ENCODE results near the gene CASK.

The CASK gene

GRCh38 chrX:41499195-41499594, 424.2 kb downstream of the CASK start:
- DNase-seq: no peak

DNA sequence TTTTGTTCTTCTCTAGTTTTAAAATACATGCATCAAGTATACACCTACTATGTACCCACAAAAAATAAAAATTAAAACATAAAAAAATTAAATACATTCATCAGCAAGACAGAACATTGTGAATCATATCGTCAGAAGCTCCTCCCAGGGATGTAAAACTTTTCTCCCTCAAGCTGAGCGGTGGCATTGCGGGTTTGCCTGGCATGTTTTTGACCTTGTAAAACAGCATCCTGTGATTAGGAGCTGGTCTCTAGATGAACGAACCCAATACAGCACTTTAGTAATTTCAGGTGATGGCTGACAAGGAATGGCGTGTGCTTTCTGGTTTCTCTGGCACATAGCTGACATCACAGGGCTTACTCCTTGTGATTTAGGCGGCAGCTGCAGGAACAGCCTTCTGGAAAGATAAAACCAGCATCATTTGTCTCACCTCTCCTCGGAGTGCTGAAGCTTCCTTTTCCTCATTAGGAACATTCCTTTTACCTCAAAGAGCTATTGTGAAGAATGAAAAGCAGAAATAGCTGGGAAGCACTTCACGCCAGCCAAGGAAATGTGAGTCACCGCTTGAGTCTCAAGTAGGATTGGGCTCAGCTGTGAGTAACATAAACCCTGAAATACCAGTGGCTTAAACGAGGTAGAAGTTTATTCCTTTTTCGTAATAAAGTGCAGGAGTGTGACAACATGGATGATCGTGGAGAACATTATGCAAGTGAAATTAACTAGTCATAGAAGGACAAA, 431.9 kb downstream of the CASK start:
- DNase-seq: no peak

DNA sequence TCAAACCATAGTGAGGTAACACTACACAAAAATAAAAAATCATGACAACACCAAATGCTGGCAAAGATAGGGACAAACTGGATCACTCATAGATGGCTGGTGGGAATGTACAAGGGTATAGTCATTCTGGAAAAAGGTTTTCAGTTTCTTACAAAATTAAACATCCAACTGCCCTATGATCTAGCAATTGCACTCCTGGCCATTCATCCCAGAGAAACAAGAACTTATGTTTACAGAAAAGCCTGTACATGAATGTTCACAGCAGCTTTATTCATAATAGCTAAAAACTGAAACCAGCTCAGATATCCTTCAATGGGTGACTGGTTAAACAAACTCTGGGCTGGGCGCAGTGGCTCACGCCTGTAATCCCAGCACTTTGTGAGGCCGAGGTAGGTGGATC, 432.9 kb downstream of the CASK start:
- DNase-seq: no peak

DNA sequence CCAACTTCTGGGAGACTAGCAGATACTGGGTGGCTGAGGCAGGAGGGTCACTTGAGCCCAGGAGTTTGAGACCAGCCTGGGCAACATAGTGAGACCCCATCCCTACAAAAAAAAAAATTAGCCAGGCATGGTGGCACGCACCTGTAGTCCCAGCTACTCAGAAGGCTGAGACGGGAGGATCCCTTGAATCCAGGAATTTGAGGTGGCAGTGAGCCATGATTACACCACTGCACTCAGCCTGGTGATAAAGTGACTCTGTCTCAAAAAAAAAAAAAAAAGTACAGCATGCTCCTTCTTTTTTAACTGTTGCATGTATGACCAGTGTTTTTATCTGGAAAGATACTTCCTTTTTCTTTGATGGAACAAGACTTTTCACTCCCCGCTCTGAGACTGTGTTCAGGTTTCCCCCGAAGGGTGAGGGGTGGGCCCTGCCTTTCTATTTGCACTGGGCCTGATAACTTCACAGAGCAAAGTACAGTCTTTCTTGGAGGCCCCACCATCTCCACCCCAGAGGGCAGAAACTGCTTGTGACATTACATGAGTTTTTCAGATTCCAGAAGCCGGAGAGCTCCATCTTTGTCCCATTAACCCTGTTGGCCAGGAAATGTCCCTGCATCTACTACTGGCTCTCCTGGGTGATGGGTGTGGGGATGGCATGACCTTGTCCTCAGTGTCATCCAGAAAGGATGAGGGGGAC, 441.1 kb downstream of the CASK start:
- no peak for DNase-seq

DNA sequence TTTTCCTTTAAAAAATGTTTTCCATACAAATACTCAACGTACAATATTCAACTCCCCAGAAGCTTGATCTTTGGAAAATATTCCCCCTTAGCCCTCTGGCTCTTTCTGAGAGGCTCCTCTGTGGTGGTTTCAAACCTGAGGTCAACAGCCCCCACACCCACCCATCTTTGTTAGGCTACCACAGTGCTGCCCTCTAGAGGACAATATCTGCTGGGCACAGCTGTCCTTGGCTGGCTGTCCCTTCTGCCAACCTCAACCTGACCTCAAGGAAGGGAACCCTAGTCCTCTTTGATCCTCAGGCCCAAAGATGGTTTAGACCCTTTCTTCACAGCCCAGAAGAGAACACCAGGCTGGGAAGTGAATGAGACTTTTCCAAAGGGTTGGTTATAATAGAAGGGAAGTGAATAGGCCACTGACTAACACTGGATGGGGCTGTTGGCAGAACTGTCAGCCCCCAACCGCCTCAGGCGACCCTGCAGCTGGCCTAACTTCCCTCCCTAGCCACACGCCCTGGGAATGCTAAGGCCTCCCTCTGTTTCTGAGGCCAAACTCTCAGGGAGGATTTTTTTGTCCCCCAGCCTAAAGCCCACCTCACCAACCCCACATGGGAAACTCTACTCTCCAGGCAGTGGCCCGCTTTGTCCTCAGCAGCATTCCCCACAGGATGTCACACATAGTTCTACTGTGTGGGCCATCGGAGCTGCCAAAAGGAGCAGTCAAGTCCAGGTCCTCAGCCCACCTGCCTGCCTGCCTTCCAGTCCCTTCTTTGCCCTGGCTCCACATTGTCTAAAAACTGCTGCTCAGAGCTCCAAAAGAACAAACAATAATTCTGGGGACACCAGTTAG, 441.9 kb downstream of the CASK start:
- no peak for DNase-seq

DNA sequence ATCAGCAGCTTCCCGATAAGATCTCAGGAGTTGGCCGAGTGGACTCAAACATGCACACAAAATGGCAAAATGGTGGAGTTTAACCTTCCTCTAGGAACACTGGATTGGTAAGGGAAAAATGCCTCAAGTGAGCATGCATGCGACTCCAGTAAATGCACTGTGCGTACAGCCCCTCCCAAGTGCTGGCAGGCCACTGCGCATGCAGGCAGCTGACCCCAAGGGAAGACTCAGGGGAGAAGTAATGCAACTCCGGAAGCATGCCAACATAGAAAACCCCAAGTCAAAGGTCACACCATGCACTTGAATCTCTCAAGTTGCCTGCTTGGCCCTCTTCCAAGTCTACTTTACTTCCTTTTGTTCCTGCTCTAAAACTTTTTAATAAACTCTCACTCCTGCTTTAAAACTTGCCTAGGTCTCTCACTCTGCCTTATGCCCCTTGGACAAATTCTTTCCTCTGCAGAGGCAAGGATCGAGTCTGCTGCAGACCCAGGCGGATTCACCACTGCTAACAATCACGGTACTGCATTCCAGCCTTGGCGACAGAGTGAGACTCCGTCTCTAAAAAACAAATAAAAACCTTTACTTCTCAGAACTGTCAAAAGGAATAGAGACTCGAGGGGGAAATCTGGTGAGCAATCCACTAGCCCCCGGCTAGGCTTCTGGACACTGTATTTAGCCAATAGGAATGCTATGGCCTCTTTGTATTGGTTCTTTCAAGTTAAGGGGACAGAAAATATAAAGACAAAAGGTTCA, 442.7 kb downstream of the CASK start:
- no peak for DNase-seq

- DNase-seq: no peak
Measured at GRCh38 chrX:41478381-41478911, 444.9 kb downstream of the CASK start.

- no peak for DNase-seq
Measured at GRCh38 chrX:41475591-41476241, 447.6 kb downstream of the CASK start.

GRCh38 chrX:41475191-41475590, 448.2 kb downstream of the CASK start:
- no peak for DNase-seq

- no peak for DNase-seq
Measured at GRCh38 chrX:41474726-41475100, 448.6 kb downstream of the CASK start.

DNA sequence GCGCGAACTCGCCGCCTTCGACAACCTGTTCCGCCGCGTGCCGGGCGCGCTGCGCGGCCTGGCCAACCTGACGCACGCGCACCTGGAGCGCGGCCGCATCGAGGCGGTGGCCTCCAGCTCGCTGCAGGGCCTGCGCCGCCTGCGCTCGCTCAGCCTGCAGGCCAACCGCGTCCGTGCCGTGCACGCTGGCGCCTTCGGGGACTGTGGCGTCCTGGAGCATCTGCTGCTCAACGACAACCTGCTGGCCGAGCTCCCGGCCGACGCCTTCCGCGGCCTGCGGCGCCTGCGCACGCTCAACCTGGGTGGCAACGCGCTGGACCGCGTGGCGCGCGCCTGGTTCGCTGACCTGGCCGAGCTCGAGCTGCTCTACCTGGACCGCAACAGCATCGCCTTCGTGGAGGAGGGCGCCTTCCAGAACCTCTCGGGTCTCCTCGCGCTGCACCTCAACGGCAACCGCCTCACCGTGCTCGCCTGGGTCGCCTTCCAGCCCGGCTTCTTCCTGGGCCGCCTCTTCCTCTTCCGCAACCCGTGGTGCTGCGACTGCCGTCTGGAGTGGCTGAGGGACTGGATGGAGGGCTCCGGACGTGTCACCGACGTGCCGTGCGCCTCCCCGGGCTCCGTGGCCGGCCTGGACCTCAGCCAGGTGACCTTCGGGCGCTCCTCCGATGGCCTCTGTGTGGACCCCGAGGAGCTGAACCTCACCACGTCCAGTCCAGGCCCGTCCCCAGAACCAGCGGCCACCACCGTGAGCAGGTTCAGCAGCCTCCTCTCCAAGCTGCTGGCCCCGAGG, 449.2 kb downstream of the CASK start:
- DNase-seq: no peak

GRCh38 chrX:41472231-41472815, 451.0 kb downstream of the CASK start:
- no peak for DNase-seq

DNA sequence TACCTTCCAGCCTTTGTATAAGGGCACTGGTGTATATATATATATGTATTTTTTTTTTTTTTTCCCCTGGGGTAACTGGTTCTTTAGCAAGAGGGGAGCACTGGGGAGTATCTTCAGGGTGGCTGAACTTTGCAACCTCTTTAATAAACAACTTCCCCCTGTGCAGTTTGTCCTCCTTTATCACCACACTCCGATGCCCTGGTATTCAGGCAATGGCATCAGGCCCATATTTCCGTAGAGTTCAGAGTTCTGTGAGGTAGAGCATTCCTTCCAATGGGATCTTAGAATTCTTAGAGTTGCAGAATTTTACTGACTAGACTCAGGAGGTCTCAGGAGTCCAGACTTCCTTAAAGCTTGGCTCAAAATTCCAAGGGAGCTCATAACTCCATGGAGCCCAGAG, 451.6 kb downstream of the CASK start:
- no peak for DNase-seq

DNA sequence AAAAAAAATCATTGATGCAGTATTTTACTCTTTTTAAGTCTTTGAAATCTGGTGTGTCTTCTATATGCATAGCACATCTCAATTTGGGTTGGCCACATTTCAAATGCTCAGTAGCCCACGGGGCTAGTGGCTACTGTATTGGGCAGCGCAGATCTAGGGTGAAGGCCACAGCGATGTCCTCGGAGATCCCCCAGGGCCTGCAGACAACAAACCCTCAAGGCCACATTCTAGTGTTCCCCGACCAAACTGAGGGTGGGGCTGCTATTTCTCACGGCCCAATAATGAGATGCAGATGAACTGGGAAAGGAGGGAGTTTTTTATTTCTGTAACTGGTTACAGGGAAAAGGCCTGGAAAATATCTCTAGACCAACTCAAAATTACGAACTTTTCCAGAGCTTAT, 452.6 kb downstream of the CASK start:
- no peak for DNase-seq

DNA sequence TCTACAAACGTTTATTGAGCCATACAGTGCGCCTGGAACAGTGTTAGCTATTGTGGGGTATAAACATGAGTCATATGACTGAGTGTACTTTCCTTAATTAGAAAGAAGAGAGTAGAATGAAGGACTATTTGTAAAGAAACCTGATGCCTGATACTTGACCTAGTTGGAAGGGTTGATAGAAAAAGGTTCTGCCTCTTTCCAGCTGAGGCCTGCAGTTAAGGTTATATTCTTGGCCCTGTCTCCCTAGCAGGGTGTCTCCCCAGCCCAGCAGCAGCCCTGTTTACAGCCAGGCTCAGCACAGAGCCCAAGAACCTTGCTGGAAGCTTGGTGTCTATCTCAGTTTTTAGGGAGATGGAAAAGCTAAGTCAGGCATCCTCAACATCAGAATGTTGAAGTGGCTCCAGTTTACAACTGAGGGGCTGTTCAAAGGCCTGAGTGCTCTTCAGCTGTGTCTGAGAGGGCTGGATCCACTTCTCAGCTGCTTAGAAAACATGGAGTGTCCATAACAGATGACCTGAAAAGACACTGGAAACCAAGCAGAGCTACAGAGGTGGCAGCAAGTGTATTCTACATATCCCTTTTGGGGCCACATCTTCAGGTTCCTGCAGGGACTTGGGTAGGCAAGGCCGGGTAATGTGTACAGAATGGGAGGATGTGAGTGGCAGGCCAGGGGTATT, 454.6 kb downstream of the CASK start:
- DNase-seq: peak; percentile 46

Data from left hindlimb (tissue), 1 donor.